Stimulated activated naive CD8-positive, alpha-beta T cell treated with anti-CD3 and anti-CD28 coated beads, Interleukin-15, Interleukin-2, amounts not matched to agents 100 ng/mL and 50 ng/mL, for 24 hours (primary cell): ENCODE results near the gene FGD5.

Experiments used
- H3K27ac Mint-ChIP-seq: one replicate; pipeline ENCODE4 v1.8.0; 2021; ENCODE audit warnings: mild to moderate bottlenecking, mixed read lengths
- H3K27me3 Mint-ChIP-seq: one replicate; pipeline ENCODE4 v1.8.0; 2021; ENCODE audit warnings: mixed read lengths
- H3K36me3 Mint-ChIP-seq: one replicate; pipeline ENCODE4 v1.8.0; 2021; ENCODE audit warnings: low read depth, mixed read lengths
- H3K4me1 Mint-ChIP-seq: one replicate; pipeline ENCODE4 v1.8.0; 2021; ENCODE audit warnings: low read depth, mixed read lengths
- H3K4me3 Mint-ChIP-seq: one replicate; pipeline ENCODE4 v1.8.0; 2021; ENCODE audit warnings: mild to moderate bottlenecking, mixed read lengths
- H3K9me3 Mint-ChIP-seq: one replicate; pipeline ENCODE4 v1.8.0; 2021; ENCODE audit warnings: mixed read lengths

Gene FGD5

GRCh38 chr3:14783480-14784086 lies 35.2 kb upstream of the FGD5 start:
- Mint-ChIP-seq H3K9me3 (peaks cover 7% of the 10 kb centered on the region), H3K4me3 (no peak overlapping the region), H3K27ac (no peak overlapping the region), H3K36me3 (no peaks in the 10 kb centered on the region), H3K4me1 (no peaks in the 10 kb centered on the region), H3K27me3 (peaks cover 11% of the 10 kb centered on the region)

DNA sequence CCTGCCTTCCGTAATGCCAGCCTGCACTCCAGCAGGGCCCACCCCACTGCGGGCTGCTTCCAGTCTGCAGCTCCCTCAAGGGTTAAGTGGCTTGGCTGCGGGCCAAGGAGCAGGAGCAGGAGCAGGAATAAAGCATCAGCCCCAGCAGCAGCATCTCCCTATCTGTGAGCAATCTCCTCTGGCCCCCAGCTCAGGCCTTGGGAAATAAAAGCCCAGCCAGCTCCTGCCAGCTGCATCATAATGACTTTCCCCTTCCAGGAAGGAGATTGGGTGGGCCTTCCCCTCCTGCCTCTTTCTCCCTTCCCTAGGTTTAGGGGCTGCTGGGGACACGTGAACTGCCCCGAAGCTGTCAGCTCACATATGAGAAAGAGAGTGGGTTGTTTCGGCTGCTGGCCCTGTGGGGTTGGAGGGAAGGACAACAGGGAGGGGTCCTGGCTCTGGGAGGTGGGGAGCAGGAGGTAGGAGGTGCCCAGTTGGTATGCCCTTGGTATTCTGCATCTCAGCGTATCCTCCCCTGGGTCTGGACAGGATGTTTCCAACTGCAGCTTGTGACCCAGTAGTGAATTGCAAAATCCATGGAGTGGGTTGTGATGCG lies 34.6 kb upstream of the FGD5 start:
- Mint-ChIP-seq H3K9me3 (peaks cover 1% of the 10 kb centered on the region), H3K27ac (no peak overlapping the region), H3K36me3 (no peaks in the 10 kb centered on the region), H3K4me3 (no peak overlapping the region), H3K4me1 (no peaks in the 10 kb centered on the region), H3K27me3 (peaks cover 5% of the 10 kb centered on the region)

DNA sequence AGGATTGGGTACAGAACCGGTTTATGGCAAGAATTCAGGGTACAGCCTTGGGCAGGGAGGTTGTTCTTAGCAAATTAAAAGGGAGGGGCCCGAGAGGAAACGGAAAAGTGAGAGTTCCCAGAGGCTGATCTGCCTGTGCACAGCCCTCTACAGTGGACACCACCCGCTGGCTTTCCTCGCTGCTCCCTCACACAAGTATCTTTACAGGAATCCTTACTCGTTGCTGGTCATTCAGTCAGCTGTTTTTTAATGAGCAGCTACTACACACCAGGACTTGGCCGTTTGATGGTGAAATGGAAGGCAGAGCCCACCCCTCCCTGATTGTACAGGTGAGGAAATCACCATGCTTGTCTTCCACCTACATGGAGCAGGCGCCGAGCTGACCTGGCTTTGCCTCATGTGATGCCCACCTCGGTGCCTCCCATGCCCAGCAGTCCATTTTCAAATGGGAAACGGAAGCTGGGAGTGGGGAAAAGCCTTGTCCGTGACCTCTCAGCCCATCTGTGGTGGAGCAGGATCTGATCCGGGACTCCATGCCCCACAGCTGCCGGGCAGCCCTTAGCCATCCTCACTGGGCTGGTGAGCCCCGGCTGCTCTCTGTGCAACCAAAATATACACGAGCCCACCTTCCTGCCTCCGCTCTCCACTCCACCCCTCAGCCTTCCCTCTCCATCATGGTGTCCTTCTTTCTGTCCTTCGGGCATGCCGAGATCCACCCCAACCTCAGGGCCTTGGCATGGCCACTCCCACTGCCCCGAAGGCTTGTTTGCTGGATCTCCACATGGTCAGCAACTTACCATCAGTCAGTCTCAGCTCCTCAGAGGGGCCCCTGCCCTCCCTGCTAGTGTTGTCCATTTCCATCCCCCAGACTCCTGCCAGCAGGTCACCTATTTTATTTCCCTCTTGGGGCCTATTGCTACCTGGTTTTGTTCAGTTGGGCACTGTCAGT lies 33.3 kb upstream of the FGD5 start:
- Mint-ChIP-seq H3K36me3 (no peaks in the 10 kb centered on the region), H3K27ac (no peak overlapping the region), H3K4me1 (no peaks in the 10 kb centered on the region), H3K4me3 (no peak overlapping the region), H3K27me3 (peaks cover under 1% of the 10 kb centered on the region), H3K9me3 (no peaks in the 10 kb centered on the region)

DNA sequence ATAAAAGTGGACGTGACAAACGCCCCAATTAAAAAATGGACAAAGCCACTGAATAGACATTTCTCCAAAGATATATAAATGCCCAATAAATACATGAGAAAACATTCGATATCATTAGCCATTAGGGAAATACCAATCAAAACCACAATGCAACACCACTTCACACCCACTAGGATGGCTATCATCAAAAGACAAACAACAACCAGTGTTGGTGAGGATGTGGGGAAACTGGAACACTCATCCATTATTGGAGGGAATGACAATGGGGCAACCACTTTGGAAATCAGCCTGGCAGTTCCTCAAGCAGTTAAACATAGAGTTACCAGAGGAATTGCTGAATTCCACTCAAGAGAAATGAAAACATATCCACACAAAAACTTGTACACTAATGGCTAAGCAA lies 32.4 kb upstream of the FGD5 start:
- Mint-ChIP-seq H3K4me3 (no peak overlapping the region), H3K27ac (no peak overlapping the region), H3K9me3 (no peaks in the 10 kb centered on the region), H3K27me3 (no peaks in the 10 kb centered on the region), H3K36me3 (no peaks in the 10 kb centered on the region), H3K4me1 (no peaks in the 10 kb centered on the region)

DNA sequence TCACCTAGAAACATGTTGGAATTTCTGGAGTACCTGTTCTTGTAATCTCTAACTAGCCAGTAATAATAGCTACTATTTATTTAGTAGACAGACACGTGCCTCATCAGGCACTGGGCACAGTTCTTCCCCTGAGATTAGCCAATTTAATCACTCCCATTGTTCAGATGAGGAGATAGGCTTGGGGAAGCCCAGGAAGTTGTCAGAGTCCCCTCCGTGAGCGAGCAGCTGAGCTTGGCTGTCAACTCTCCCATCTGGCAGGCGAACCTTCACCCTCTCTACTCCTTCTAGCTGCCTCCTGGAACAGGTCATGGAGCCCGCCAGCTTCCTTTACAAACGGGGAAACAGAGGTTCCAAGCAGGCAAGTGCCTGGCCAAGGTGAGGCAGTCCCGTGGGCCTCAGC lies 31.1 kb upstream of the FGD5 start:
- no peaks in the 10 kb centered on the region for H3K27me3 Mint-ChIP-seq

GRCh38 chr3:14788644-14789043 lies 30.1 kb upstream of the FGD5 start:
- Mint-ChIP-seq H3K4me3 (no peak overlapping the region), H3K27me3 (no peaks in the 10 kb centered on the region), H3K27ac (no peak overlapping the region), H3K9me3 (no peaks in the 10 kb centered on the region), H3K36me3 (no peaks in the 10 kb centered on the region), H3K4me1 (no peaks in the 10 kb centered on the region)

More for the DNA sequence above, 31.1 kb upstream of the FGD5 start:
- no peaks in the 10 kb centered on the region for H3K36me3 Mint-ChIP-seq
- no peaks in the 10 kb centered on the region for H3K9me3 Mint-ChIP-seq
- no peak overlapping the region for H3K27ac Mint-ChIP-seq
- H3K4me3 Mint-ChIP-seq, result no peak overlapping the region
- no peaks in the 10 kb centered on the region for H3K4me1 Mint-ChIP-seq

GRCh38 chr3:14789221-14789620 lies 29.5 kb upstream of the FGD5 start:
- H3K4me1 Mint-ChIP-seq, result no peaks in the 10 kb centered on the region
- no peaks in the 10 kb centered on the region for H3K9me3 Mint-ChIP-seq
- H3K27ac Mint-ChIP-seq, result no peak overlapping the region
- no peaks in the 10 kb centered on the region for H3K27me3 Mint-ChIP-seq
- no peaks in the 10 kb centered on the region for H3K36me3 Mint-ChIP-seq
- H3K4me3 Mint-ChIP-seq, result no peak overlapping the region

- no peaks in the 10 kb centered on the region for H3K27me3 Mint-ChIP-seq
- H3K4me1 Mint-ChIP-seq, result no peaks in the 10 kb centered on the region
- H3K36me3 Mint-ChIP-seq, result no peaks in the 10 kb centered on the region
- H3K27ac Mint-ChIP-seq, result no peak overlapping the region
- H3K9me3 Mint-ChIP-seq, result no peaks in the 10 kb centered on the region
- H3K4me3 Mint-ChIP-seq, result no peak overlapping the region
Measured at GRCh38 chr3:14789640-14790285, 29.0 kb upstream of the FGD5 start.

- no peaks in the 10 kb centered on the region for H3K36me3 Mint-ChIP-seq
- no peaks in the 10 kb centered on the region for H3K4me1 Mint-ChIP-seq
- no peak overlapping the region for H3K27ac Mint-ChIP-seq
- H3K4me3 Mint-ChIP-seq, result no peak overlapping the region
- H3K9me3 Mint-ChIP-seq, result no peaks in the 10 kb centered on the region
- no peaks in the 10 kb centered on the region for H3K27me3 Mint-ChIP-seq
Measured at GRCh38 chr3:14791343-14791945, 27.3 kb upstream of the FGD5 start.

- Mint-ChIP-seq H3K4me3 (no peak overlapping the region), H3K36me3 (no peaks in the 10 kb centered on the region), H3K27me3 (no peaks in the 10 kb centered on the region), H3K4me1 (no peaks in the 10 kb centered on the region), H3K27ac (no peak overlapping the region), H3K9me3 (no peaks in the 10 kb centered on the region)
Measured at GRCh38 chr3:14792691-14793121, 26.1 kb upstream of the FGD5 start.

GRCh38 chr3:14793126-14793857 lies 25.5 kb upstream of the FGD5 start:
- Mint-ChIP-seq H3K9me3 (no peaks in the 10 kb centered on the region), H3K4me1 (no peaks in the 10 kb centered on the region), H3K27ac (no peak overlapping the region), H3K36me3 (no peaks in the 10 kb centered on the region), H3K27me3 (no peaks in the 10 kb centered on the region), H3K4me3 (no peak overlapping the region)

DNA sequence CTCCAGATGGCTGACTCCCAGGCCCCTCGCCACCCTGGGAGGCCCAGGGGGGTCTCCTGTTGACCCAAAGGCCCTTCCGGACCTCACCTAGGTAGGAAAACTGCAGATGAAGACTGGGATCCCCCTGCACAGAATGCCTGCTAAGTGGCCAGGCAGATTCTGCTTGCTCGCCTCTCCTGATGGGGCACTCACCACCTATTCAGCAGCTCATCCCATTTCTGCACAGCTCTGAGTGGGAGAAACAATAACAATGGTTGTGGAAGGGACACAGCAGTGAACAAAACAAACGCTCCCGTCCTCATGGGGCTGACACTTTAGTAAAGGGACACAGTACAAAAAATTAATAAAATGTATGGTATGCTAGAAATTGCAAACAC lies 24.9 kb upstream of the FGD5 start:
- no peak overlapping the region for H3K4me3 Mint-ChIP-seq
- H3K4me1 Mint-ChIP-seq, result no peaks in the 10 kb centered on the region
- no peaks in the 10 kb centered on the region for H3K36me3 Mint-ChIP-seq
- H3K27ac Mint-ChIP-seq, result no peak overlapping the region
- H3K27me3 Mint-ChIP-seq, result no peaks in the 10 kb centered on the region
- H3K9me3 Mint-ChIP-seq, result no peaks in the 10 kb centered on the region

DNA sequence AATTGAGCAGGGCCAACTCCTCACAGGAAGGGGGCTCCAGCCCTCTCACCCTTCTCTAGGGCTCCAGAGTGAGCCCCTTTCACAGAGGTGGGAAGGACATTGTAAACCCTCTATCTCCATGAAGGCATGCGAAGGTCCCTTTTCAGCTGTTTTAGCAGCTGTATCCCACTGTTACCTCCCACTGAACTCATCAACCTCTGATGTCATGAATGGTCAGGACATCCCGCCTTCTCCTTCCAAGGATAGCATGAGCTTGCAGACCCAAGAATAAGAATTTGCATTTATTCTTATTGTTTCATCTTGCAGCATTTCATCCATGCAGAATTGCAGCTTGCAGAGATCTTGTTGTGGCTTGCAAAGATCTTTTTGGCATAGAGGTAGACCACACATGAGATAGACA lies 24.3 kb upstream of the FGD5 start:
- Mint-ChIP-seq H3K36me3 (no peaks in the 10 kb centered on the region), H3K27me3 (no peaks in the 10 kb centered on the region), H3K4me3 (no peak overlapping the region), H3K4me1 (no peaks in the 10 kb centered on the region), H3K27ac (no peak overlapping the region), H3K9me3 (no peaks in the 10 kb centered on the region)

DNA sequence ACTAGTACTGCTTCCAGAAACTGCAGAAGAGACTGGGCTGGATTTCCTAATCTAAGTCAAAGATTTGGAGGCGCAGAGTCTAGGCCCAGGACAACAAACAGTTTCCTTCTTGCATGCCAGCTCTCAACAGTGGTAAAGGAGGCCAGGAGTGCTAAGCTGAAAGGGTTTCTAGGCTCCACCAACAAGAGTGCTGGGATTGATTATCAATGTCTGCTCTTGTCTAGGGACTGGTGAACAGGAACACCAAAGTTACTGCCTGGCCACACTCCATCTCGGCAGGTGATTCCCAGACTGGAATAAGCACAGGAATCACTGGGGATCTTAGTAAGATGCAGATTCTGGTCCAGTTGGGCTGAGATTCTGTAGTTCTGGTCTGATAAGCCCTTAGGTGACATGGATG lies 22.8 kb upstream of the FGD5 start:
- Mint-ChIP-seq H3K27me3 (peaks cover 3% of the 10 kb centered on the region), H3K36me3 (no peaks in the 10 kb centered on the region), H3K9me3 (no peaks in the 10 kb centered on the region), H3K4me1 (no peaks in the 10 kb centered on the region), H3K27ac (no peak overlapping the region), H3K4me3 (no peak overlapping the region)
